CMK (cell line): Measurements from ENCODE around the gene PRSS38.

Source experiments
- DNase-seq: peaks from one replicate; pipeline ENCODE4 v3.0.0-alpha.2; 2010; ENCODE audit warnings: low read depth

PRSS38 gene

GRCh38 chr1:227885648-227886502 is 70.4 kb downstream of the PRSS38 start:
- DNase-seq, result no peak

- no peak for DNase-seq
These were observed 71.1 kb downstream of the PRSS38 start for GRCh38 chr1:227886503-227886961.

- no peak for DNase-seq
These were observed 71.7 kb downstream of the PRSS38 start for GRCh38 chr1:227886993-227887696.

GRCh38 chr1:227887697-227888403 is 72.4 kb downstream of the PRSS38 start:
- no peak for DNase-seq

GRCh38 chr1:227888404-227889046 is 73.0 kb downstream of the PRSS38 start:
- DNase-seq, result no peak

GRCh38 chr1:227889047-227889862 is 73.8 kb downstream of the PRSS38 start:
- DNase-seq, result no peak

- DNase-seq, result no peak
These were observed 74.5 kb downstream of the PRSS38 start for GRCh38 chr1:227889863-227890405.

- DNase-seq, result no peak
These were observed 75.2 kb downstream of the PRSS38 start for GRCh38 chr1:227890451-227891222.

GRCh38 chr1:227891223-227891954 is 75.9 kb downstream of the PRSS38 start:
- no peak for DNase-seq

GRCh38 chr1:227891955-227892488 is 76.5 kb downstream of the PRSS38 start:
- DNase-seq, result no peak

- no peak for DNase-seq
These were observed 77.2 kb downstream of the PRSS38 start for GRCh38 chr1:227892489-227893299.

- no peak for DNase-seq
These were observed 77.9 kb downstream of the PRSS38 start for GRCh38 chr1:227893300-227893948.

- DNase-seq, result no peak
These were observed 78.7 kb downstream of the PRSS38 start for GRCh38 chr1:227893949-227894721.

GRCh38 chr1:227894831-227895451 is 79.5 kb downstream of the PRSS38 start:
- no peak for DNase-seq
